Bronchial epithelial cell (primary cell): ENCODE data around the gene WDR38. TPM values are rescaled to one million over a fixed set of nuclear protein-coding genes. Genes with fewer than 3 reads are reported as not detected.

Experiments used
- DNase-seq: peaks from one replicate; pipeline ENCODE4 v3.0.0-alpha.2; 2010; ENCODE audit warnings: low read depth
- FAIRE-seq: peaks from 2 replicates; lab custom pipeline; 2011; peaks lifted over from hg19 to GRCh38; lab: Jason Lieb, UNC
- H3K27me3 ChIP-seq: 2 replicates; pipeline ENCODE4 v1.5.1; 2011; ENCODE audit warnings: low read length; ENCODE audit not compliant: control insufficient read depth, insufficient read depth
- H3K36me3 ChIP-seq: 2 replicates; pipeline ENCODE4 v1.5.1; 2011; ENCODE audit warnings: low read length; ENCODE audit not compliant: control insufficient read depth, insufficient read depth
- H3K4me3 ChIP-seq: 2 replicates; pipeline ENCODE4 v1.5.1; 2011; ENCODE audit warnings: mild to moderate bottlenecking, low read depth, low read length, control low read depth
- CTCF ChIP-seq: IDR thresholded peaks from 2 replicates; pipeline ENCODE4 v1.5.1; 2011; ENCODE audit warnings: mild to moderate bottlenecking, moderate library complexity, low read length, control low read depth, inconsistent platforms; ENCODE audit not compliant: insufficient read depth, severe bottlenecking
- total RNA-seq: library from RNA; depleted of rRNA; stranded (reverse); fragments of >200 nt; gene quantifications from 2 replicates; pipeline ENCODE4 v1.2.1, GENCODE V29; 2014

WDR38 gene
- total RNA-seq, 1 donor from 2014 or later: not detected

DNA sequence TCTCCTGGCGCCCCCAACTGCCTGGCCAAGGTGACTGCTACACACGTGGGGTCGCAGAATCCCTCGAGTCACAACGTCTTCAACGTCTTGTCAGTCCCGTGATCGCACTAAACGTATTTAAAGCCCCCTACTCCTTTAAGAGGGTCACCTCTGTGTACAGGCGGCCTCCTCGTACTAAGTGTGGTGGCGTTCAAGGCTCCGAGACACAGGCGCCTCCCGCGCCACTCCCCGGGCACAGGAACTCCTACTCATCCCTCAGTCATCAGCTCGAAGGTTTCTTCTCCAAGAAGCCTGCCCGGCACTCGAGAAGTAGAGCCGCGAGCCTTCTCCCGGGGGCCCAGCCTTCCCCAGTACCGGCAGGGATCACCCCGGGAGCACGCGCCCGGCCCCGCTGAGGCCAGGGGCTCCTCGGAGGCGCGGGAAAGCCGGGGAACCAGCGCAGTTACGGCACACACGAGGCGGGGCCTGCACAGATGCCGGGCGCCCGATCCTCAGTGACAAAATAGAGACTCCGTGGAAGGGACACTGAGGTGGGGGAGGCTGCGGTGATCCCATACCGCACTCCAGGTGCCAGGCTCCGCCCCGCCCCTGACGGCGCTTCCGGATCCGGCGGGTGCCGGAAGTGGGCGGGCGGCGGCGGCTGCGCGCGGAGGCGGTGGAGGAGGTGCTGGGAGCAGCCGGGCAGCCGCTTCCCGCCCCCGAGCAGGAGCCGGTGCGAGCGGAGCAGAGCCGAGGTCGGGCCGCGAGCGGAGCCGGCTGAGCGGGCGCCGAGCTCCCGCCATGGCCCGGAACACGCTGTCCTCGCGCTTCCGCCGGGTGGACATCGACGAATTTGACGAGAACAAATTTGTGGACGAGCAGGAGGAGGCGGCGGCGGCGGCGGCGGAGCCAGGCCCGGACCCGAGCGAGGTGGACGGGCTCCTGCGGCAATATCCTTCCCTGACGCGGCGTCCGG is 15.5 kb downstream of the WDR38 start:
- Histone ChIP-seq H3K36me3 (peaks cover 17% of the 10 kb centered on the region), H3K4me3 (peak overlapping the region; percentile 97)
- DNase-seq: peak; percentile 68

DNA sequence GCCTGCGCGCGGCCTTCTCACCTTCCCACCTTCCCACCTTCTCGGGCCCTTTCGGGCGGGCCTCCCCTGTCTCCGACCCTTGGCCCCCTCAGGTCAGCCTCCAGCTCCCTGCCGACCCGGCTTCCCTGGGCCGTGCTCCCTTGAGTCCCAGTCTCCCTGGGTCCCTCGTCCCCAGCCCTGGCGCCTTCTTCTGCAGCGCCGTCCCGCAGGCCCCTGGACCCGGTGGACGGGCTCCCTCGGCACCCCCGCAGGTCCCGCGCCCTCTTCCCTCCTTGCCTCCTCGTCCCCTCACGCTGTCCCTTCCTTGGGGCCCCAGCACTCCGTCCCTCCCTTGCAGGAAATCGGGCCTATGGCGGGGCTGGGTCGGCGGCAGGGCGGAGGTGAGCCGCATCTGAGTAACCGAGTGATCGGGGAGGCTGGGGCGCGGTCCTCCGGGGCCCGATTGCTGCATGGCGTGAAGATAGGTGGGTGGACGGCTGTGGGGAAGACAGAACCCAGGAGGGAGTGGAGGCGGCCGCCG is 16.3 kb downstream of the WDR38 start:
- no peak for TF ChIP-seq CTCF
- peak overlapping the region; percentile 97 for H3K4me3 ChIP-seq
- peaks cover 19% of the 10 kb centered on the region for H3K36me3 ChIP-seq
- FAIRE-seq (no peak), DNase-seq (no peak)
- H3K27me3 ChIP-seq: no peaks in the 10 kb centered on the region

More for the DNA sequence above, 15.5 kb downstream of the WDR38 start:
- H3K27me3 ChIP-seq: no peaks in the 10 kb centered on the region
- TF ChIP-seq CTCF: peak; percentile 28
- FAIRE-seq: no peak

DNA sequence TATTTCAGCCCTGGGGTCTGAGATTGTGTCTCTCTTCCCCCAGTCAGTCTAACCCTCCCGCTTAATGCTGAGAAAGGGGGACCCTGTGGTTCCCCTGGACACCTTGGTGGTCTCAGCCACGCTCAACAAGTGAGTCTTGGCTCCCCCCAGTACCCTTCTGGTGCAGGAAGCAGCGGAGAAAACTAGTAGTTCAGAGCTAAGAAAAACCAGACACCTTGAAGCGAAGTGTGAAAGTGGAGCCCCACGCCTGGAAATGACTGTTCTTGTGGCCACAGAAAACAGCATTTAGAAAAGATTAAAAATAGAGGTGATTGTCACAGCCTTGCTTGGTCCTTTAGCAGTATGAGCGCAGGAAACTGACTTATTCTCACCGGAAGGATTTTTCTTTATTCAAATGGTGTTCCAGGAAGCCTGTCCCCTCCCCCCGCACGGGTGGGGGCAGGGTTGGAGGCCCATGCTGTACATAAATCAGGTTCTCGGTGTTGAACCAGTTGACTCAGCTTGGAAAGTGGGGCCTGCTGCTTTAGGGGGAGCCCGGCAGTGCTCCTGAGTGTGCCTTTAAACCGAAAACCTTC is 16.8 kb downstream of the WDR38 start:
- Histone ChIP-seq H3K4me3 (peak overlapping the region; percentile 97), H3K27me3 (no peaks in the 10 kb centered on the region), H3K36me3 (peaks cover 22% of the 10 kb centered on the region)
- DNase-seq (no peak), FAIRE-seq (no peak)
- TF ChIP-seq CTCF: no peak

- Histone ChIP-seq H3K27me3 (no peaks in the 10 kb centered on the region), H3K36me3 (peaks cover 27% of the 10 kb centered on the region), H3K4me3 (peak overlapping the region; percentile 97)
- TF ChIP-seq CTCF: no peak
- no peak for FAIRE-seq
- DNase-seq: no peak
These were observed 17.5 kb downstream of the WDR38 start for GRCh38 chr9:124870723-124871122.

GRCh38 chr9:124871156-124871561 is 17.9 kb downstream of the WDR38 start:
- Histone ChIP-seq H3K27me3 (no peaks in the 10 kb centered on the region), H3K36me3 (peaks cover 30% of the 10 kb centered on the region), H3K4me3 (no peak overlapping the region)
- DNase-seq: no peak
- no peak for FAIRE-seq
- TF ChIP-seq CTCF: no peak
